Activated naive CD4-positive, alpha-beta T cell treated with Interleukin-2 at 50 U/mL for 16 hours (primary cell): ENCODE data around the gene SLAMF9.
"Not testable (repeated sequence)": the region's sequence is repeated elsewhere in the genome, so short reads cannot be mapped to it uniquely, and the experiment has no call there.

Source experiments
- DNase-seq: peaks from one replicate; pipeline ENCODE4 v3.0.0-alpha.2; 2020

SLAMF9 gene

GRCh38 chr1:159920202-159920601, 33.8 kb downstream of the SLAMF9 start:
- no peak for DNase-seq

GRCh38 chr1:159919236-159919865, 34.7 kb downstream of the SLAMF9 start:
- DNase-seq = no peak

DNA sequence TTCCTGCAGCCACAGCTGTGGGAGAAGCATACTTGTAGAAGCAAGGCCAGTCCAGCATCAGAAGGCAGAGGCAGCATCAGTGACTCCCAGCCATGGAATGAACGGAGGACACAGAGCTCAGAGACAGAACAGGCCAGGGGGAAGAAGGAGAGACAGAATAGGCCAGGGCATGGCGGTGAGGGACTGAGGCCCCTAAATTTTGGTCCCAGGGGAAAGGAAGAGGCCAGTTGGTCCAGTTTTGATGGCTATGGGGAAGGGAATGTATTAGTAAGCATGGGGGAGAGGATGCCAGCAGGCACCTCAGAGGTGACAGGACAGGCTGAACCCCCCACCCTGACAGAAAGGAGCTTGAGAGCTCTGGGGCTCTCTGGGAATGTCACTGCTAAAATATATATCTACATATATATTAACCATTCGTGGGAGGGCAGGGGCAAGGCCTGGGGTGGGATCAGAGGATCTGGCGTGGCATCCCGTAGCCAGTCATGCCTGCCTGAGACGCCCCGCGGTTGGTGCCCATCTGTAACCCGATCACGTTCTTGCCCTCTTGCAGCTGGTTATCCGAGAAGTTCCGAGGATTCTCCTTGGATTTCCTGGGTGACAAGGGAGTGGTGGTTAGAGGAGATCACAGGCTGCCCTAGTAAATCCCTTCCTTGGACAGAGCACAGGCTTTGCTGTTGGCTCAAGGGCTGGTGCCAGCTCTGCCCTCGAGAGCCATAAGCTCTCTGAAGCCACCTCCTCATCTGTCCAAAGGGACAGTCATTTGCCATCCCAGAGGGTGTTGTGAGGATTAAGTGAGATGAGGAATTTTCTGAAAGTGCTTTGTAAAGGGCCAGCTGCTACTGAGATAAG, 35.5 kb downstream of the SLAMF9 start:
- DNase-seq = no peak

DNA sequence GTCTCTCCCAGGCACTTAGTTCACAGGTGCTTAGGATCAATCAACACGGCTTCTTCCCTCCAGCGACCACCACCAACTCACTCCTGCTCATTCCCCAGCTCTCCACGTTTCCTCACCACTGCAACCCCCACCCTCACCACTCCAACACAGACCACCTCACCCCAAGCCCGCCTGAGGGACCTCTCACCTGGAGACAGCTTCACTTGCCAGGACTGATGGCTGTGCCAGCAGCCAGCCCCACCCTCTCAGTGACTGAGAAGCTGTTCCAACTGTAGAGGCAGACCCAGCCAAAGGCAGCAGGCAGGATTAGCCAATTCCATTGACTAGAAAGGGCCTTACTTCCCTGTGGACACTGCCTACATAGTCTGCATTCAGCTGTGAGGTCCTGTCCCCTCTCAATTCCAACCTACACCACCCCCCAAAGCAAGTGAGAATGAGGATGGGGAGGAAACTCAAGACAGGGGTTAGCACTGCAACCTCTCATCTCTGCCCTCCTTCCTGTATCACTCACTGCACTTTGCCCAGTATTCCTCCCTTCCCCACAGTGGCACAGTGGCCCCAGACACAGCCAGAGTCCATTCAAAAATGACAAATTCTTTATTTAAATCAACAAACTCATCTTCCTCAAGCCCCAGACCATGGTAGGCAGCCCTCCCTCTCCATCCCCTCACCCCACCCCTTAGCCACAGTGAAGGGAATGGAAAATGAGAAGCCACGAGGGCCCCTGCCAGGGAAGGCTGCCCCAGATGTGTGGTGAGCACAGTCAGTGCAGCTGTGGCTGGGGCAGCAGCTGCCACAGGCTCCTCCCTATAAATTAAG, 36.3 kb downstream of the SLAMF9 start:
- DNase-seq = no peak

DNA sequence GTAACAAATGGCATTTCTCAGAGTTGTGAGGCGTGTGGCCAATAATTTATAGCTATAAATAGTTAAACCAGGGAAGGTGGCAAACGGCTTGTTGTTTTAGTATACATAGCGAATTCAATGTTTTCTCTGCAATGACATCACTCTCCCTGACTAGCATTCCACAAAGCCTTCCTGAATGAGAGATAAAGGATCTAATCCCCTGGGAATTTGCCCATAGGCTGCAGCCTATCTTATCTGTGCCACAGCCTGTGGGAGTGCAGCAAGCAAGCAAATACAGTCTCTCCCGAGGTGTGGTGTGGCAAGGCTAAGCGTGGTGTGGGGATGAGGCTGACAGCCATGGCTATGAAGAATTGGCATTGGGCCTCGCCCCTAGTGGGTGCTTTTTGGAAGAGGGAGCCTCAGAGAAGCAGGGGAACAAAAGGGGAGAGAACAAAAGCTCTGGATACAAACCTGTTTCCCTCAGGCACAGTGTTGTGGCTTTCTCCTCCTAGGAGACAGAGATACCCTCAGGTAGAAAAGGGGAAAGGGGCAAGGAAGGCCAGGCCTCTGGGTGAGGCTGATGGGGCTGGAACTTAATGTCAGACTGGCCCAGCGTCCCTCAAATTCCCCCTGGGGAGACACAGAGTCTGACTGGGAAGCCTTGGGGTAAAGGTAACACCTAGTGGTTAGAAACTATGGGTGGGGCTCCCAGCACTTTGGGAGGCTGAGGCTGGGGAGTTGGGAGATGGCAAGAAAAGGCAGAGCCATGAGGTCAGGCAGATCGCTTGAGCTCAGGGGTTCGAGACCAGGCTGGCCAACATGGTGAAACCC, 37.6 kb downstream of the SLAMF9 start:
- DNase-seq = no peak

- no peak for DNase-seq
Observed at GRCh38 chr1:159915571-159916241, 38.3 kb downstream of the SLAMF9 start.

GRCh38 chr1:159914252-159915018, 39.6 kb downstream of the SLAMF9 start:
- no peak for DNase-seq

GRCh38 chr1:159913451-159914192, 40.4 kb downstream of the SLAMF9 start:
- DNase-seq = no peak

DNA sequence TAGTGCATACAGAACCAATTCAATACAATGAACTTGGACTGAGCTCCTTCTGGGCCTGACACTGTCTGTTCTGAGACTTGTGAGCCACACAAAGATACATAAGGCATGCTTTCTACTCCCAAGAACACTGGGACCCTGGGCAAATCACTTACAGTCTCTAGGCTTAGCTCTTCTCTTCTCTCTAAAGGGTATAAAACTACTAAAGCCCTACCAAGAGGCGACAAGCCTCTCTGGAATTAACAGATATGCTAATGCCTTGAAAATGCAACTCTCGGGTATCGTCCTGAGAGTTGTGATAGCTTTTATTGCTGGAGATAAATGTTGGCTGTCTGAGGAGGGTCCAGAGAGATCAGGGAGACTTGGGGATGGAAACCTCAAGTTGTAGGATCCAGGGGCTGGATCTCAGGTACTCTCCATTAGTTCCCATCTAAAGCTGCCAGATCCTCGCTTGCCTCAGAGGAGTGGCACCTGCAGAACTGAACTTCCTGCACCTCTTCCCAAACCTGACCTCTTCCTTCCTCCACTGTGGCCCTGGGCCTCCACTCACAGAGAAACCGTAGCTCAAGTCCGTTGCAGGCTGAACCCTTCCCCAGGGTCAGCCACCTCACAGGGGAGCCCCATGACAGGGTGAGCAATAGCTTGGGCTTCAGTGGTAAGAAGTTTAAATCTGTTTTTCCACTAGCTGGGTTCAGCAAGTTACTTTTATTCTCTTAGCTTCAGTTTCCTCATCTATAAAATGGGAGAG, 42.5 kb downstream of the SLAMF9 start:
- DNase-seq = no peak

DNA sequence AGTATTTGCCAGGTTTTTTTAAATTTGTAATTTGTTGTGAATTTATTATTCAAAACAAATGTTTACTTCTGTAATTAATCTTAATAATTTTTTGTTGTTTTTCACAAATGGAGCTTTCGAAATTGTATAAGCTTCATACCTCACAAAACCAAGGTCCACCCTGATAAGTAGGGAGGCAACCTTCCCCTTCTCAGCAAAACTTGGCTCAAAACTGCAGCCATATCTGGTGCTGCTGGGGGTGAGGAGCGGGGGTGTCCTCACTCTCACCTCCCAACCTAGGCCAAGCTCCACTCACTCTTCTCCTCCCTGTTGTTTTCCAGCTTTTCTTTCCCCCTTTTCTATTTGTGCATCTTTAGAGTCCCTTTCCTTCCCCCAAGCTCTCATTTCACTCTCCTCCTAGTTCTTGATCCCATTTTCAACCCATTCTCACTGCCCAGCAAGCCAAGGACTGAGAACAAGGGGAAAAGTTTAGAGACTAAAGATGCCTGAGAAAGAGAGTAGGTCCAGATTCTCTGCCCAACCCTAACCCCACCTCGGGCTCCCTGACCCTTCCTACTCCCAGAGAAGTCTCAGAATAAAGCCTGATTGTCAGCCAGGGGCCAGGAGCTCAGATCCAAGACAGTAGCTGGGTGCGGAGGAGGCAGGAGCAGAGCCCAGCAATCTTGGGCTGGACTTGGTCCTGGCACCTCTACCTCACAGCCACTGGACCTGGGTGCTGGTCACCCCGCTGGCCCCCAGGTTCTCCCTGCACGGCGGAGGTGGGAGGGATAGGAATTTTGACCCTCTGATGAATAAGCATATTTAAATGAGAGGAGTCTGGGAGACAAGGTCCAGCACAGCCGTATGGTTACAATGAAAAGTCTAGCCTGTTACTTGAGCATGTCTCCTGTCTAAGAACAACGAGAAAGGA, 45.8 kb downstream of the SLAMF9 start:
- DNase-seq = no peak

DNA sequence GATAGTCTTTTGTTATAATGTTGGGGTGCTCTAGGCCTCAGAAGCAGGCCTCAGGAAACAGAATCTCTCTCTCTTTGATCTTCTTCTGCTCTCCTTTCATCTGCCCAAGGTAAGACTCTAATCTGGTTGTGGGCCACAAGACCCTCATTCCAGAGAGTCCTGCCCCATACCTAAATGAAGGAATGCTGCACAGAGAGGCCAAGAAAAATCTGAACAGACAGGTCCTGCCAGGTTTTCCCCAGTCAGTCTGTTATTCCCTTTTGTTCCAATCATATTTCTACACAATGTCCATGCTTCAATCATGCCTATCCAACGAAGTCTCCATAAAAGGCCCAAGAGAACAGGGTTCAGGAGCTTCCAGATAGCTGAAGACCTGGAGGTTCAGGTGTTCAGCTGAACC, 47.1 kb downstream of the SLAMF9 start:
- DNase-seq = no peak

DNA sequence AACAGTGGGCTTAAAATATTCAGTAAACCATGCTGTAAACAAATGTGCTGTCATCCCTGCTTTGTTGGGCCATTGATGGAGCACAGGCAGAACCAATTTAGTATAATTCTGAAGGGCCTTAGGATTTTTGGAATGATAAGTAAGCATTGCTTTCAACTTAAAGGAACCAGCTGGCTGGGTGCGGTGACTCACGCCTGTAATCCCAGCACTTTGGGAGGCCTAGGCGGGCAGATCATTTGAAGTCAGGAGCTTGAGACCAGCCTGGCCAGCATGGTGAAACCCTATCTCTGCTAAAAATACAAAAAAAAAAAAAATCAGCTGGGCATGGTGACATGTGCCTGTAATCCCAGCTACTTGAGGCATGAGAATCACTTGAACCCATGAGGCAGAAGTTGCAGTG, 50.0 kb downstream of the SLAMF9 start:
- DNase-seq = not testable (repeated sequence)

- no peak for DNase-seq
Observed at GRCh38 chr1:159902541-159902940, 51.5 kb downstream of the SLAMF9 start.
